HEK293 (cell line): Measurements from ENCODE around the gene XPO4.

Experiments used
- CTCF ChIA-PET: fragments of 350-600 bp; formaldehyde crosslinking; extraction: SDS; loops from one replicate; lab custom pipeline; 2021; ENCODE audit warnings: antibody characterized with exemption; lab: Yijun Ruan, JAX
- POLR2A ChIA-PET: fragments of 300-600 bp; formaldehyde crosslinking; extraction: SDS; loops from one replicate; lab custom pipeline; 2020; ENCODE audit warnings: antibody characterized with exemption, inconsistent platforms; lab: Yijun Ruan, JAX
- H3K27ac ChIP-seq: fragments of 200-500 bp; sonication (Bioruptor generic); 2 replicates; pipeline ENCODE4 v1.5.1; 2014; ENCODE audit warnings: low read depth, low read length, control low read depth, inconsistent platforms; ENCODE audit errors: extremely low read depth
- H3K36me3 ChIP-seq, 2 experiments: fragments of 200-500 bp in 1 of 2; sonication (Bioruptor generic) in 1 of 2; 1 replicate in 1 of 2; 2 replicates in 1 of 2; pipeline ENCODE4 v1.5.1; 2014 to 2017; ENCODE audit warnings: inconsistent platforms in 2 of 2, low read length in 2 of 2; ENCODE audit not compliant: control insufficient read depth in 2 of 2, insufficient read depth in 1 of 2
- H3K4me1 ChIP-seq: fragments of 200-500 bp; sonication (Bioruptor generic); 2 replicates; pipeline ENCODE4 v1.5.1; 2014; ENCODE audit warnings: mild to moderate bottlenecking, low read length, inconsistent platforms; ENCODE audit not compliant: control insufficient read depth, insufficient read depth
- H3K4me3 ChIP-seq: 2 replicates; pipeline ENCODE4 v1.5.1; 2011; ENCODE audit warnings: low read depth, mild to moderate bottlenecking, control low read depth, low read length, moderate library complexity
- H3K9me3 ChIP-seq: fragments of 200-500 bp; sonication (Bioruptor generic); 2 replicates; pipeline ENCODE4 v1.5.1; 2014; ENCODE audit warnings: low read depth, low read length, inconsistent platforms; ENCODE audit not compliant: control insufficient read depth, insufficient read depth
- GLIS2 ChIP-seq: fragments of 450-650 bp; formaldehyde crosslinking; IDR thresholded peaks from 2 replicates; pipeline ENCODE4 v1.5.1; 2016; ENCODE audit warnings: missing biosample characterization, missing genetic modification characterization
- IKZF3 ChIP-seq: fragments of 450-650 bp; IDR thresholded peaks from 2 replicates; pipeline ENCODE4 v1.5.0; 2018; ENCODE audit warnings: missing biosample characterization, mild to moderate bottlenecking, missing genetic modification characterization, moderate library complexity
- REPIN1 ChIP-seq: fragments of 450-650 bp; formaldehyde crosslinking; IDR thresholded peaks from 2 replicates; pipeline ENCODE4 v1.5.1; 2017; ENCODE audit warnings: missing biosample characterization, missing genetic modification characterization, low read depth
- ZBTB17 ChIP-seq: fragments of 450-650 bp; formaldehyde crosslinking; IDR thresholded peaks from 2 replicates; pipeline ENCODE4 v1.5.1; 2016; ENCODE audit warnings: missing biosample characterization, missing genetic modification characterization
- ZEB2 ChIP-seq: fragments of 450-650 bp; formaldehyde crosslinking; IDR thresholded peaks from 2 replicates; pipeline ENCODE4 v1.5.1; 2016; ENCODE audit warnings: missing biosample characterization, missing genetic modification characterization
- ZNF140 ChIP-seq: fragments of 450-650 bp; formaldehyde crosslinking; IDR thresholded peaks from 2 replicates; pipeline ENCODE4 v1.5.1; 2016; ENCODE audit warnings: missing biosample characterization, missing genetic modification characterization
- ZNF169 ChIP-seq: fragments of 450-650 bp; formaldehyde crosslinking; IDR thresholded peaks from 2 replicates; pipeline ENCODE4 v1.5.1; 2016; ENCODE audit warnings: missing biosample characterization, missing genetic modification characterization
- ZNF223 ChIP-seq: fragments of 450-650 bp; formaldehyde crosslinking; IDR thresholded peaks from 2 replicates; pipeline ENCODE4 v1.5.1; 2016; ENCODE audit warnings: missing biosample characterization, missing genetic modification characterization
- ZNF366 ChIP-seq: fragments of 450-650 bp; formaldehyde crosslinking; conservative IDR thresholded peaks from 2 replicates; pipeline ENCODE4 v1.5.1; 2016; ENCODE audit warnings: missing biosample characterization, missing genetic modification characterization
- ZNF548 ChIP-seq: fragments of 450-650 bp; formaldehyde crosslinking; IDR thresholded peaks from 2 replicates; pipeline ENCODE4 v1.5.1; 2016; ENCODE audit warnings: missing biosample characterization, missing genetic modification characterization
- ZNF600 ChIP-seq: fragments of 450-650 bp; formaldehyde crosslinking; IDR thresholded peaks from 2 replicates; pipeline ENCODE4 v1.5.1; 2016; ENCODE audit warnings: missing biosample characterization, missing genetic modification characterization
- ZNF624 ChIP-seq: fragments of 450-650 bp; formaldehyde crosslinking; IDR thresholded peaks from 2 replicates; pipeline ENCODE4 v1.5.1; 2017; ENCODE audit warnings: missing biosample characterization, missing genetic modification characterization
- ZNF670 ChIP-seq: fragments of 450-650 bp; formaldehyde crosslinking; IDR thresholded peaks from 2 replicates; pipeline ENCODE4 v1.5.1; 2016; ENCODE audit warnings: missing biosample characterization, missing genetic modification characterization, low read depth
- ZNF677 ChIP-seq: fragments of 450-650 bp; IDR thresholded peaks from 2 replicates; pipeline ENCODE4 v1.5.0; 2018; ENCODE audit warnings: missing biosample characterization, mild to moderate bottlenecking, missing genetic modification characterization, moderate library complexity
- ZNF701 ChIP-seq: fragments of 450-650 bp; formaldehyde crosslinking; IDR thresholded peaks from 2 replicates; pipeline ENCODE4 v1.5.1; 2016; ENCODE audit warnings: missing biosample characterization, missing genetic modification characterization
- ZNF747 ChIP-seq: fragments of 450-650 bp; formaldehyde crosslinking; IDR thresholded peaks from 2 replicates; pipeline ENCODE4 v1.5.1; 2016; ENCODE audit warnings: missing biosample characterization, missing genetic modification characterization
- ZSCAN23 ChIP-seq: fragments of 450-650 bp; formaldehyde crosslinking; IDR thresholded peaks from 2 replicates; pipeline ENCODE4 v1.5.1; 2016; ENCODE audit warnings: missing biosample characterization, missing genetic modification characterization
- TF ChIP-seq, protein P1 (sequence below): fragments of 450-650 bp; formaldehyde crosslinking; IDR thresholded peaks from 2 replicates; pipeline ENCODE4 v1.5.1; 2016; ENCODE audit warnings: missing biosample characterization, missing genetic modification characterization
- TF ChIP-seq, protein P2 (sequence below): fragments of 450-650 bp; IDR thresholded peaks from 2 replicates; pipeline ENCODE4 v1.5.1; 2018; ENCODE audit warnings: missing biosample characterization, missing genetic modification characterization
- TF ChIP-seq, protein P3 (sequence below): fragments of 450-650 bp; formaldehyde crosslinking; IDR thresholded peaks from 2 replicates; pipeline ENCODE4 v1.5.1; 2016; ENCODE audit warnings: missing biosample characterization, missing genetic modification characterization, borderline replicate concordance
- TF ChIP-seq, protein P4 (sequence below): fragments of 450-650 bp; formaldehyde crosslinking; IDR thresholded peaks from 2 replicates; pipeline ENCODE4 v1.5.1; 2016; ENCODE audit warnings: missing biosample characterization, missing genetic modification characterization
- TF ChIP-seq, protein P5 (sequence below): fragments of 450-650 bp; formaldehyde crosslinking; IDR thresholded peaks from 2 replicates; pipeline ENCODE4 v1.5.1; 2016; ENCODE audit warnings: missing biosample characterization, missing genetic modification characterization

Gene XPO4

DNA sequence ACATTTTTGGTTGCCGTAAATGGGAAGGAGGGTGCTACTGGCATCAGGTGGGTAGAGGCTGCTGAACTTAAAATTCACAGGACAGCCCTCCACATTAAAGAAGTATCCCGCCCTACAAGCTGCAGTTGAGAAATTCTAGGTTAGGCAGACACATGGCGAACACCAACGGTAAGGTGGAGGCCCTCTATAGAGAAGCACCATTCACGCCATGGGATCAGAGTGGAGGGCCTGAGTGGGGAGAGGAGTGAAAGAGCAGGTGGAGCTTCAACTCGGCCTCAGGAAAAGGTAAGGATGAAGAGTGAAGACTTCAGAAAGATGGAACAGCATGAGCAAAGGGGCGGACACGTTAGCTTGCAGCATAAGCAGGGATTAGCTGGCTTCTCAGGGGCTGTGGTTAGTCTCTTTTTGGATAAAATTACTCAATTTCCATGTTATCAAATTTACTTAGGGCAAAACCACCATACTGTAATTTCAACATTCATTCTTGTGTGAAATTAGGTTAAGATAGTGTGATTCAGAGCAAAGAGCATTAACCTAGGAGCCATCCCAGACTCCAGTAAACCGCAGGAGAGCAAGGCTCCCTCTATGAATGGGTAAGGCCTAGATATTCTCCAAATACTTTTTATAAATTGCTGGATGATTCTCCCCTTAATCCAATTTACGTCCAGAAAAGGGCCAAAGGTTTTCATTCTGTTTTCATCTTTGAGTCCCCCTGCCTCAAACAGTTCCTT lies 130.0 kb downstream of the XPO4 start (continued):
- TF ChIP-seq, protein P1, sequence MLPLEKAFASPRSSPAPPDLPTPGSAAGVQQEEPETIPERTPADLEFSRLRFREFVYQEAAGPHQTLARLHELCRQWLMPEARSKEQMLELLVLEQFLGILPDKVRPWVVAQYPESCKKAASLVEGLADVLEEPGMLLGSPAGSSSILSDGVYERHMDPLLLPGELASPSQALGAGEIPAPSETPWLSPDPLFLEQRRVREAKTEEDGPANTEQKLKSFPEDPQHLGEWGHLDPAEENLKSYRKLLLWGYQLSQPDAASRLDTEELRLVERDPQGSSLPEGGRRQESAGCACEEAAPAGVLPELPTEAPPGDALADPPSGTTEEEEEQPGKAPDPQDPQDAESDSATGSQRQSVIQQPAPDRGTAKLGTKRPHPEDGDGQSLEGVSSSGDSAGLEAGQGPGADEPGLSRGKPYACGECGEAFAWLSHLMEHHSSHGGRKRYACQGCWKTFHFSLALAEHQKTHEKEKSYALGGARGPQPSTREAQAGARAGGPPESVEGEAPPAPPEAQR (tag by site-specific recombination) = no peak
- TF ChIP-seq ZNF600 (tag by site-specific recombination) (no peak), ZSCAN23 (tag by site-specific recombination) (no peak), ZNF366 (tag by site-specific recombination) (no peak)
- TF ChIP-seq, protein P2, sequence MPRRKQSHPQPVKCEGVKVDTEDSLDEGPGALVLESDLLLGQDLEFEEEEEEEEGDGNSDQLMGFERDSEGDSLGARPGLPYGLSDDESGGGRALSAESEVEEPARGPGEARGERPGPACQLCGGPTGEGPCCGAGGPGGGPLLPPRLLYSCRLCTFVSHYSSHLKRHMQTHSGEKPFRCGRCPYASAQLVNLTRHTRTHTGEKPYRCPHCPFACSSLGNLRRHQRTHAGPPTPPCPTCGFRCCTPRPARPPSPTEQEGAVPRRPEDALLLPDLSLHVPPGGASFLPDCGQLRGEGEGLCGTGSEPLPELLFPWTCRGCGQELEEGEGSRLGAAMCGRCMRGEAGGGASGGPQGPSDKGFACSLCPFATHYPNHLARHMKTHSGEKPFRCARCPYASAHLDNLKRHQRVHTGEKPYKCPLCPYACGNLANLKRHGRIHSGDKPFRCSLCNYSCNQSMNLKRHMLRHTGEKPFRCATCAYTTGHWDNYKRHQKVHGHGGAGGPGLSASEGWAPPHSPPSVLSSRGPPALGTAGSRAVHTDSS (tag by site-specific recombination) = no peak

DNA sequence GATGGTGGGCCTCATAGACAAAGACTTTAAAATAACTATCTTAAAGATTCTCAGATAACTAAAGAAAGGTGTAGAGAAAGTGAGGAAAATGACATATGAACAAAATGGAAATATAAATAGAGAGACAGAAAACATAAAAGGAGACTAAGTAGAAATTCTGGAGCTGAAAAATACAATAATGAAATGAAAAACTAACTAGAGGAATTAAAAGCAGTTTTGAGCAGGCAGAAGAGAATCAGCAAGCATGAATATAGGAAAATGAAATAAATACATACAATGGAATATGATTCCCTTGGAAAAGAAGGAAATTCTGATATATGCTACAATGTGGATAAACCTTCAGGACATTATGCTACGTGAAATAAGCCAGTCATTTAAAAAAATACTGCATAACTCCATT lies 132.7 kb downstream of the XPO4 start:
- POLR2A ChIA-PET = no interaction called here
- Histone ChIP-seq H3K27ac (no peak overlapping the region), H3K9me3 (no peaks in the 10 kb centered on the region), H3K4me3 (no peak overlapping the region), H3K36me3 (peaks cover 0 to 19% of the 10 kb centered on the region in 2 experiments; a peak in 1 of 3 replicates), H3K4me1 (no peaks in the 10 kb centered on the region)
- no peak for TF ChIP-seq ZEB2
- TF ChIP-seq GLIS2 (tag by site-specific recombination) = no peak
- no peak for TF ChIP-seq ZNF548 (tag by site-specific recombination)
- no peak for TF ChIP-seq REPIN1 (tag by site-specific recombination)
- TF ChIP-seq ZNF670 (tag by site-specific recombination) = no peak
- no peak for TF ChIP-seq ZSCAN23 (tag by site-specific recombination)
- TF ChIP-seq, protein P3, sequence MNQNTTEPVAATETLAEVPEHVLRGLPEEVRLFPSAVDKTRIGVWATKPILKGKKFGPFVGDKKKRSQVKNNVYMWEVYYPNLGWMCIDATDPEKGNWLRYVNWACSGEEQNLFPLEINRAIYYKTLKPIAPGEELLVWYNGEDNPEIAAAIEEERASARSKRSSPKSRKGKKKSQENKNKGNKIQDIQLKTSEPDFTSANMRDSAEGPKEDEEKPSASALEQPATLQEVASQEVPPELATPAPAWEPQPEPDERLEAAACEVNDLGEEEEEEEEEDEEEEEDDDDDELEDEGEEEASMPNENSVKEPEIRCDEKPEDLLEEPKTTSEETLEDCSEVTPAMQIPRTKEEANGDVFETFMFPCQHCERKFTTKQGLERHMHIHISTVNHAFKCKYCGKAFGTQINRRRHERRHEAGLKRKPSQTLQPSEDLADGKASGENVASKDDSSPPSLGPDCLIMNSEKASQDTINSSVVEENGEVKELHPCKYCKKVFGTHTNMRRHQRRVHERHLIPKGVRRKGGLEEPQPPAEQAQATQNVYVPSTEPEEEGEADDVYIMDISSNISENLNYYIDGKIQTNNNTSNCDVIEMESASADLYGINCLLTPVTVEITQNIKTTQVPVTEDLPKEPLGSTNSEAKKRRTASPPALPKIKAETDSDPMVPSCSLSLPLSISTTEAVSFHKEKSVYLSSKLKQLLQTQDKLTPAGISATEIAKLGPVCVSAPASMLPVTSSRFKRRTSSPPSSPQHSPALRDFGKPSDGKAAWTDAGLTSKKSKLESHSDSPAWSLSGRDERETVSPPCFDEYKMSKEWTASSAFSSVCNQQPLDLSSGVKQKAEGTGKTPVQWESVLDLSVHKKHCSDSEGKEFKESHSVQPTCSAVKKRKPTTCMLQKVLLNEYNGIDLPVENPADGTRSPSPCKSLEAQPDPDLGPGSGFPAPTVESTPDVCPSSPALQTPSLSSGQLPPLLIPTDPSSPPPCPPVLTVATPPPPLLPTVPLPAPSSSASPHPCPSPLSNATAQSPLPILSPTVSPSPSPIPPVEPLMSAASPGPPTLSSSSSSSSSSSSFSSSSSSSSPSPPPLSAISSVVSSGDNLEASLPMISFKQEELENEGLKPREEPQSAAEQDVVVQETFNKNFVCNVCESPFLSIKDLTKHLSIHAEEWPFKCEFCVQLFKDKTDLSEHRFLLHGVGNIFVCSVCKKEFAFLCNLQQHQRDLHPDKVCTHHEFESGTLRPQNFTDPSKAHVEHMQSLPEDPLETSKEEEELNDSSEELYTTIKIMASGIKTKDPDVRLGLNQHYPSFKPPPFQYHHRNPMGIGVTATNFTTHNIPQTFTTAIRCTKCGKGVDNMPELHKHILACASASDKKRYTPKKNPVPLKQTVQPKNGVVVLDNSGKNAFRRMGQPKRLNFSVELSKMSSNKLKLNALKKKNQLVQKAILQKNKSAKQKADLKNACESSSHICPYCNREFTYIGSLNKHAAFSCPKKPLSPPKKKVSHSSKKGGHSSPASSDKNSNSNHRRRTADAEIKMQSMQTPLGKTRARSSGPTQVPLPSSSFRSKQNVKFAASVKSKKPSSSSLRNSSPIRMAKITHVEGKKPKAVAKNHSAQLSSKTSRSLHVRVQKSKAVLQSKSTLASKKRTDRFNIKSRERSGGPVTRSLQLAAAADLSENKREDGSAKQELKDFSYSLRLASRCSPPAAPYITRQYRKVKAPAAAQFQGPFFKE (tag by site-specific recombination) = no peak
- TF ChIP-seq, protein P4, sequence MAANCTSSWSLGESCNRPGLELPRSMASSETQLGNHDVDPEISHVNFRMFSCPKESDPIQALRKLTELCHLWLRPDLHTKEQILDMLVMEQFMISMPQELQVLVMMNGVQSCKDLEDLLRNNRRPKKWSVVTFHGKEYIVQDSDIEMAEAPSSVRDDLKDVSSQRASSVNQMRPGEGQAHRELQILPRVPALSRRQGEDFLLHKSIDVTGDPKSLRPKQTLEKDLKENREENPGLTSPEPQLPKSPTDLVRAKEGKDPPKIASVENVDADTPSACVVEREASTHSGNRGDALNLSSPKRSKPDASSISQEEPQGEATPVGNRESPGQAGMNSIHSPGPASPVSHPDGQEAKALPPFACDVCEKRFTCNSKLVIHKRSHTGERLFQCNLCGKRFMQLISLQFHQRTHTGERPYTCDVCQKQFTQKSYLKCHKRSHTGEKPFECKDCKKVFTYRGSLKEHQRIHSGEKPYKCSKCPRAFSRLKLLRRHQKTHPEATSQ (tag by site-specific recombination) = no peak
- no peak for TF ChIP-seq ZNF701 (tag by site-specific recombination)
- TF ChIP-seq ZNF747 (tag by site-specific recombination) = no peak
- TF ChIP-seq, protein P2 (tag by site-specific recombination) = no peak
- TF ChIP-seq ZNF169 (tag by site-specific recombination) = no peak
- TF ChIP-seq ZNF223 (tag by site-specific recombination) = no peak
- TF ChIP-seq ZNF140 (tag by site-specific recombination) = no peak
- TF ChIP-seq IKZF3 (tag by site-specific recombination) = no peak
- TF ChIP-seq, protein P5, sequence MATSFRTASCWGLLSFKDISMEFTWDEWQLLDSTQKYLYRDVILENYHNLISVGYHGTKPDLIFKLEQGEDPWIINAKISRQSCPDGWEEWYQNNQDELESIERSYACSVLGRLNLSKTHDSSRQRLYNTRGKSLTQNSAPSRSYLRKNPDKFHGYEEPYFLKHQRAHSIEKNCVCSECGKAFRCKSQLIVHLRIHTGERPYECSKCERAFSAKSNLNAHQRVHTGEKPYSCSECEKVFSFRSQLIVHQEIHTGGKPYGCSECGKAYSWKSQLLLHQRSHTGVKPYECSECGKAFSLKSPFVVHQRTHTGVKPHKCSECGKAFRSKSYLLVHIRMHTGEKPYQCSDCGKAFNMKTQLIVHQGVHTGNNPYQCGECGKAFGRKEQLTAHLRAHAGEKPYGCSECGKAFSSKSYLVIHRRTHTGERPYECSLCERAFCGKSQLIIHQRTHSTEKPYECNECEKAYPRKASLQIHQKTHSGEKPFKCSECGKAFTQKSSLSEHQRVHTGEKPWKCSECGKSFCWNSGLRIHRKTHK (tag by site-specific recombination) = no peak
- no peak for TF ChIP-seq ZNF624 (tag by site-specific recombination)
- TF ChIP-seq ZNF677 (tag by site-specific recombination) = no peak
- no peak for TF ChIP-seq ZBTB17 (tag by site-specific recombination)
- TF ChIP-seq, all 188 proteins: peak for 0
- CTCF ChIA-PET = no interaction called here
